Breast epithelium (tissue), 4 donors: ENCODE data around the gene TUBA3D. TPM values are rescaled to one million over a fixed set of nuclear protein-coding genes. Genes with fewer than 3 reads are reported as not detected.
"Not testable (repeated sequence)": the region's sequence is repeated elsewhere in the genome, so short reads cannot be mapped to it uniquely, and the experiment has no call there.

Experiments used
- DNase-seq, 2 donors: peaks; one replicate each; pipeline ENCODE4 v3.0.0-alpha.2; 2019; ENCODE audit warnings: low spot score in 2 of 2
- H3K27ac ChIP-seq, 2 donors: fragments of 200-600 bp; sonication (generic) in 1 of 2; one replicate each; pipeline ENCODE4 v1.5.1; 2016 to 2019; ENCODE audit warnings: mild to moderate bottlenecking in 1 of 2
- H3K27me3 ChIP-seq, 2 donors: fragments of 200-600 bp; sonication (generic) in 1 of 2; one replicate each; pipeline versions ENCODE4 v1.5.1 to v1.6.0; 2017 to 2019; ENCODE audit warnings: control low read depth in 1 of 2, mild to moderate bottlenecking in 1 of 2
- H3K36me3 ChIP-seq: fragments of 200-600 bp; one replicate; pipeline ENCODE4 v1.5.1; 2019
- H3K4me1 ChIP-seq, 2 donors: fragments of 200-600 bp; sonication (generic); one replicate each; pipeline ENCODE4 v1.5.1; 2016 to 2019; ENCODE audit warnings: control low read depth in 1 of 2
- H3K4me3 ChIP-seq, 3 donors: fragments of 200-600 bp; sonication (generic); 1 replicate in 2 of 3; 2 replicates in 1 of 3; pipeline ENCODE4 v1.5.1; 2016 to 2019; ENCODE audit warnings: mild to moderate bottlenecking in 3 of 3, moderate library complexity in 2 of 3
- H3K9me3 ChIP-seq, 2 donors: fragments of 200-600 bp; sonication (generic) in 1 of 2; one replicate each; pipeline ENCODE4 v1.5.1; 2016 to 2019; ENCODE audit warnings: control low read depth in 1 of 2
- CTCF ChIP-seq, 3 donors: fragments of 450-650 bp; IDR thresholded peaks; one replicate each; pipeline ENCODE4 v1.5.1; 2016 to 2017; ENCODE audit warnings: antibody characterized with exemption in 3 of 3, mild to moderate bottlenecking in 3 of 3, moderate library complexity in 3 of 3
- POLR2A ChIP-seq: fragments of 450-650 bp; IDR thresholded peaks from one replicate; pipeline ENCODE4 v1.6.1; 2016; ENCODE audit warnings: antibody characterized with exemption, mild to moderate bottlenecking, moderate library complexity
- POLR2AphosphoS5 ChIP-seq, 3 donors: sonication (generic); formaldehyde crosslinking; IDR thresholded peaks; one replicate each; pipeline ENCODE4 v1.6.1; 2017; ENCODE audit warnings: antibody characterized with exemption in 3 of 3
- intact Hi-C: fragments of 100-400 bp; cut with DNase I; formaldehyde crosslinking; loops from one replicate; pipeline ENCODE4 v1.15.1; 2023; ENCODE audit warnings: low total_unique reads
- total RNA-seq, 3 donors: library from RNA; depleted of rRNA; stranded (reverse); fragments of >200 nt; gene quantifications; one replicate each; pipeline ENCODE4 v1.1.0, GENCODE V29; 2016

The TUBA3D gene
- total RNA-seq, 3 donors from 2014 or later: not detected

- no peak overlapping the region for H3K27ac ChIP-seq
- intact Hi-C loops: no loop called here
- H3K9me3 ChIP-seq: no peaks in the 10 kb centered on the region
Observed at GRCh38 chr2:131445896-131446295, 30.0 kb upstream of the TUBA3D start.

GRCh38 chr2:131447981-131448380 is 27.9 kb upstream of the TUBA3D start:
- H3K36me3 ChIP-seq, DNase-seq, intact Hi-C loops, H3K4me3 ChIP-seq, H3K27me3 ChIP-seq, H3K4me1 ChIP-seq, H3K27ac ChIP-seq, H3K9me3 ChIP-seq: not testable (repeated sequence)

More at GRCh38 chr2:131445896-131446295, 30.0 kb upstream of the TUBA3D start:
- Histone ChIP-seq H3K4me3 (no peak overlapping the region), H3K27me3 (no peaks in the 10 kb centered on the region), H3K4me1 (no peaks in the 10 kb centered on the region), H3K36me3 (no peaks in the 10 kb centered on the region)
- no peak for DNase-seq
- no peak for TF ChIP-seq CTCF (IDR thresholded peaks at IDR 0.05)
- TF ChIP-seq POLR2A: no peak
- TF ChIP-seq POLR2AphosphoS5 (IDR thresholded peaks at IDR 0.05): no peak

DNA sequence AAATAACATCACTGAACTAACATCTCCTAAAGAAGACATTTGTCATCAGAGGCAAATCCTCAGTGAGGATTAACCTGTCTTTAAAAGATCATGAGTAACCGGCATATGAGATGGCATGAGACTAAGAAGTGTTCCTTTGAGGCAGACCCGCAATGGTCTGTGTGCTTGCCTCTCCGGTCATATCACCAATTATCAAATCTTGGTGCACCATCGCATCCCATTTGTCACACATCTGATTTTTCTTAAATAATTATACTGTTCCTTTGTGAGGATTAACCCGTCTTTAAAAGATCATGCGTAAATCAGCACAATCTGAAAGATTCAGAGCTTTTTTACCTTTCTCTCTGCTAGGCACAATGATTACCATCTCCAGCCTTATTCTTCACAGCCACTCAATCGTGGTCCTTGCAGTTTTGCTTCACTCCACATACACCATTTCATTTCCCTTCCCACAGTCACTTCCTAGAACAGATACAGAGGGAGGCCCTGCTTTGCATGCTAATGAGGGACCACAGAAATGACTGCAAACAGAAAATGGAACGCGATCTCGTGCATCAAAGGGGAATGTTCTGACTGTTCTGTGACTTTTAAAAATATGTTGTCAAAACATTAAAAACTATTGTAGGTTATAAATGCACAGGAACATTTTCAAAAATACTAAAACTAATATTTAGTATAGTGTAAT is 24.5 kb upstream of the TUBA3D start:
- H3K27ac ChIP-seq, H3K4me3 ChIP-seq, DNase-seq, H3K9me3 ChIP-seq, H3K4me1 ChIP-seq, H3K36me3 ChIP-seq, H3K27me3 ChIP-seq, intact Hi-C loops: not testable (repeated sequence)

GRCh38 chr2:131454914-131455313 is 21.0 kb upstream of the TUBA3D start:
- H3K36me3 ChIP-seq, DNase-seq, H3K27me3 ChIP-seq, H3K27ac ChIP-seq, H3K9me3 ChIP-seq, H3K4me3 ChIP-seq, intact Hi-C loops, H3K4me1 ChIP-seq: not testable (repeated sequence)

GRCh38 chr2:131467722-131468121 is 8.2 kb upstream of the TUBA3D start:
- H3K4me3 ChIP-seq, H3K27me3 ChIP-seq, H3K9me3 ChIP-seq, H3K4me1 ChIP-seq, H3K36me3 ChIP-seq, intact Hi-C loops, DNase-seq, H3K27ac ChIP-seq: not testable (repeated sequence)

- H3K4me1 ChIP-seq, H3K4me3 ChIP-seq, intact Hi-C loops, H3K27ac ChIP-seq, H3K27me3 ChIP-seq, H3K36me3 ChIP-seq, DNase-seq, H3K9me3 ChIP-seq: not testable (repeated sequence)
Observed at GRCh38 chr2:131470944-131471343, 5.0 kb upstream of the TUBA3D start.

DNA sequence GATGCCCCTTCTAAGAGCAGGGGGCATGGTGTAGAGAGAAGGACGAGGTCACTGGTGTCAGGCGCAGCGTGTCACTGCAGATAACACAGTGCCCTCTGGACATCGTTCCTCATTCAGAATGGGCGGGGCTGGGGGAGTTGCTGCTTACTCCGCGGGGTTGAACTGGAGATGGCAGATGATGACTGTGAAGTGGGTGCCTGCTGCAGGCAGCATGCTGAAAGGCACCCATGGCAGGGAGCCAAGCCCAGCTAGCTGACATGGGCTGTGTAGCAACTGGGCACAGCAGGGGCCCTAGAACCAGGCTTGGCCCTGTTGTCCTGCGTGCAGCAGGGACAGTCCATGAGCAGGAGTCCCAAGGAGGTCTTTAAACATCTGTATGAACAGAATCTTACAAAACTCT is 4.3 kb upstream of the TUBA3D start:
- H3K36me3 ChIP-seq, H3K27ac ChIP-seq, intact Hi-C loops, H3K9me3 ChIP-seq, H3K27me3 ChIP-seq, DNase-seq, H3K4me3 ChIP-seq, H3K4me1 ChIP-seq: not testable (repeated sequence)

GRCh38 chr2:131473266-131473665 is 2.7 kb upstream of the TUBA3D start:
- H3K4me3 ChIP-seq, DNase-seq, intact Hi-C loops, H3K27me3 ChIP-seq, H3K27ac ChIP-seq, H3K36me3 ChIP-seq, H3K4me1 ChIP-seq, H3K9me3 ChIP-seq: not testable (repeated sequence)

DNA sequence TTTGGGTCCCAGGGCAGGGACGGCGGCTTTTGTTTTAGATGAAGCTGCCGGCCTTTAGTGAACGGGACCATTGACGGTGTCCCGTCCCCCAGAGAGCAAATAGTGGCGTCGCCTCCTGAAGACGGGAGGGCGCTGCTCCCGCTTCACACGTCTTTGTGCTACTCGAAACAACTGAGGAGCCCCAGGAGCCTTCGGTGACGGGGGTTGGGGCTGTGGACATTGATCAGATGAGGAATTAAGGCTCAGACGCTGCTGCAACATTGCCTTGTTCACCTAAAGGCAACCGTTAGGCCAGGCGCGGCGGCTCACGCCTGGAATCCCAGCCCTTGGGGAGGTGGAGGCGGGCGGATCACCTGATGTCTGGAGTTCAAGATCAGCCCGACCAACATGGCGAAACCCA is 444 bp downstream of the TUBA3D start:
- DNase-seq, intact Hi-C loops, H3K27ac ChIP-seq, H3K27me3 ChIP-seq, H3K4me1 ChIP-seq, H3K9me3 ChIP-seq, H3K36me3 ChIP-seq, H3K4me3 ChIP-seq: not testable (repeated sequence)

DNA sequence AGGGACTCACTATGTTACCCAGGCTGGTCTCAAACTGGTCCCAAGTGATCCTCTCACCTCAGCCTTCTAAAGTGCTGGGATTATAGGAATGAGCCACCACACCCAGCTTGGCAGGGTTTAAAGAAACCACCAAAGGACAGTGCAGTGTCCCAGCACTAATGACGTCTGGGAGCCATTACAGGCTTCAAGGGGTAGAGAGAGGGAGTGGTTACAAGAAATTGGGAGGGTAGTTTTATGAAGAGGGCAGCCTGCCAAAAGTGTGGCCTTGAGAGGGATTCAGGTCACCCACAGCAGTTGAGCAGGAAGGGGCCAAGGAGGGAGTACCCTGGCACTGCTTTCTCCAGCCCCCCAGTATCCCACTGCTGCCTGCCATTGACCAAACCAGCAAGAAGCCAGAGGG is 1.3 kb downstream of the TUBA3D start:
- intact Hi-C loops, H3K4me1 ChIP-seq, H3K27me3 ChIP-seq: not testable (repeated sequence)

GRCh38 chr2:131478074-131478849 is 2.3 kb downstream of the TUBA3D start:
- H3K4me3 ChIP-seq, H3K27ac ChIP-seq, H3K9me3 ChIP-seq, H3K36me3 ChIP-seq, intact Hi-C loops, DNase-seq, H3K4me1 ChIP-seq, H3K27me3 ChIP-seq: not testable (repeated sequence)

More for the DNA sequence above, 1.3 kb downstream of the TUBA3D start:
- DNase-seq, H3K27ac ChIP-seq, H3K9me3 ChIP-seq, H3K36me3 ChIP-seq, H3K4me3 ChIP-seq: not testable (repeated sequence)

GRCh38 chr2:131478850-131479461 is 3.0 kb downstream of the TUBA3D start:
- H3K9me3 ChIP-seq, H3K36me3 ChIP-seq, H3K4me1 ChIP-seq, DNase-seq, H3K27me3 ChIP-seq, H3K27ac ChIP-seq, intact Hi-C loops, H3K4me3 ChIP-seq: not testable (repeated sequence)
